ENCODE data around the gene ASB10.

DNA sequence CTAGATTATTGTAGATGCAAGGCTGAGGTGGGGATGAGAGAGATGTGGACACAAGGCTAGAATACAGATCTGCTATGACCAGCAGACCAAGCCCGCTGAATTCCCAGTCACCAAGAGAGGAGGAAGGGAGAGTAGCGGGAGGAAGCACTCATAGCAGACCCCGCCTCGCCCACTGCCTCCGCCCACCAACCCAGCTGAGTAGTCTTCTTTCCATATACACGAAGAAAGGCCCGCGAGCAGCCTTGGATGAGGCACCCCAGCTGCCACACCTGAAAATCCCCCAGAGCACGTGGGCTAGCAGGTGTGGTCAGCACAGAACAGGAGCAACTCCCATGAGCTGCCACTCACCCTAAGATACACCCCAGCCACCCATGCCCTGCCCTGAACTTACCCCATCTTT is 31.1 kb upstream of the ASB10 start:
- TF ChIP-seq, protein P1, sequence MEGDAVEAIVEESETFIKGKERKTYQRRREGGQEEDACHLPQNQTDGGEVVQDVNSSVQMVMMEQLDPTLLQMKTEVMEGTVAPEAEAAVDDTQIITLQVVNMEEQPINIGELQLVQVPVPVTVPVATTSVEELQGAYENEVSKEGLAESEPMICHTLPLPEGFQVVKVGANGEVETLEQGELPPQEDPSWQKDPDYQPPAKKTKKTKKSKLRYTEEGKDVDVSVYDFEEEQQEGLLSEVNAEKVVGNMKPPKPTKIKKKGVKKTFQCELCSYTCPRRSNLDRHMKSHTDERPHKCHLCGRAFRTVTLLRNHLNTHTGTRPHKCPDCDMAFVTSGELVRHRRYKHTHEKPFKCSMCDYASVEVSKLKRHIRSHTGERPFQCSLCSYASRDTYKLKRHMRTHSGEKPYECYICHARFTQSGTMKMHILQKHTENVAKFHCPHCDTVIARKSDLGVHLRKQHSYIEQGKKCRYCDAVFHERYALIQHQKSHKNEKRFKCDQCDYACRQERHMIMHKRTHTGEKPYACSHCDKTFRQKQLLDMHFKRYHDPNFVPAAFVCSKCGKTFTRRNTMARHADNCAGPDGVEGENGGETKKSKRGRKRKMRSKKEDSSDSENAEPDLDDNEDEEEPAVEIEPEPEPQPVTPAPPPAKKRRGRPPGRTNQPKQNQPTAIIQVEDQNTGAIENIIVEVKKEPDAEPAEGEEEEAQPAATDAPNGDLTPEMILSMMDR (IDR thresholded peaks at IDR 0.05) = no peak
- TF ChIP-seq POLR2A (IDR thresholded peaks at IDR 0.05) = no peak
